Peyer's patch (tissue), 4 donors: ENCODE measurements around the gene IQSEC3. TPM values are rescaled to one million over a fixed set of nuclear protein-coding genes. Genes with fewer than 3 reads are reported as not detected.
A peak's percentile ranks its signal among the peaks of the same experiment; 100 is the strongest.

ENCODE experiments used
- DNase-seq, 3 donors: peaks; one replicate each; pipeline ENCODE4 v3.0.0-alpha.2; 2017 to 2019
- H3K27ac ChIP-seq, 4 donors: fragments of 200-600 bp; sonication (generic); one replicate each; pipeline ENCODE4 v1.5.1; 2016 to 2019
- H3K27me3 ChIP-seq, 2 donors: fragments of 200-600 bp; sonication (generic); one replicate each; pipeline ENCODE4 v1.5.1; 2019
- H3K36me3 ChIP-seq, 3 donors: fragments of 200-600 bp; sonication (generic); one replicate each; pipeline ENCODE4 v1.5.1; 2016 to 2019
- H3K4me1 ChIP-seq, 4 donors: fragments of 200-600 bp; sonication (generic); one replicate each; pipeline ENCODE4 v1.5.1; 2016 to 2019
- H3K4me3 ChIP-seq, 4 donors: fragments of 200-600 bp; sonication (generic); 1 replicate in 3 of 4; 2 replicates in 1 of 4; pipeline ENCODE4 v1.5.1; 2016 to 2019; ENCODE audit warnings: mild to moderate bottlenecking in 1 of 4
- H3K9me3 ChIP-seq, 4 donors: fragments of 200-600 bp; sonication (generic); one replicate each; pipeline ENCODE4 v1.5.1; 2016 to 2019; ENCODE audit warnings: mild to moderate bottlenecking in 1 of 4
- CTCF ChIP-seq, 6 experiments: fragments of 450-650 bp in 4 of 6; fragments of 200-600 bp in 2 of 6; sonication (generic) in 1 of 6; IDR thresholded peaks; one replicate each; pipeline ENCODE4 v1.5.1; 2017 to 2019; ENCODE audit warnings: antibody characterized with exemption in 6 of 6, mild to moderate bottlenecking in 3 of 6, moderate library complexity in 1 of 6
- POLR2A ChIP-seq, 2 donors: fragments of 450-650 bp; IDR thresholded peaks; one replicate each; pipeline ENCODE4 v1.5.1; 2017; ENCODE audit warnings: antibody characterized with exemption in 2 of 2, mild to moderate bottlenecking in 2 of 2, moderate library complexity in 2 of 2
- total RNA-seq, 4 donors: library from RNA; depleted of rRNA; stranded (reverse); fragments of >200 nt; gene quantifications; one replicate each; pipeline ENCODE4 v1.1.0, GENCODE V29; 2016

IQSEC3 gene
- total RNA-seq, 4 donors from 2014 or later = 0.35 to 3.3 (median 0.58) TPM

DNA sequence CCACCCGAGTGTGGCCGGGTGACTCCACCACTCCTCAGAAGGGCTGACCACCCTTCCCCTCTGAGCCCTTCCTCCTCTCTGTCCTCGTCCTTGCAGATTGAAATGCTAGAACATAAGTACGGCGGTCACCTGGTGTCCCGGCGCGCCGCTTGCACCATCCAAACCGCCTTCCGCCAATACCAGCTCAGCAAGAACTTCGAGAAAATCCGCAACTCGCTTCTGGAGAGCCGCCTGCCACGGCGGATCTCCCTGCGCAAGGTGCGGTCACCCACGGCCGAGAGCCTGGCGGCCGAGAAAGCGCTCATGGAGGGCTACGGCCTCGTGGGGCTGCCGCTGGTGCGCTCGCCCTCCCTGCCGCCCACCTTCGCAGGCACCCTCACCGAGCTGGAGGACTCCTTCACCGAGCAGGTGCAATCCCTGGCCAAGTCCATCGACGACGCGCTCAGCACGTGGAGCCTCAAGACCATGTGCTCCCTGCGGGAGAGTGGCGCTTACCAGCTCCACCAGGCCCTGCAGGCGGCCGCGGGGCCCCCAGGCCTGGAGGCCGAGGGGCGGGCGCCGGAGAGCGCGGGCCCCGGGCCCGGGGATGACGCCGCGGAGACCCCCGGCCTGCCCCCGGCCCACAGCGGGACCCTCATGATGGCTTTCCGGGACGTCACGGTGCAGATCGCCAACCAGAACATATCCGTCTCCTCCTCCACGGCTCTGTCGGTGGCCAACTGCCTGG, 71.8 kb downstream of the IQSEC3 start:
- Histone ChIP-seq H3K36me3 (no peaks in the 10 kb centered on the region), H3K4me3 (peak overlapping the region in 2 of 4 donors; percentile 23 to 31), H3K27ac (no peak overlapping the region), H3K9me3 (no peaks in the 10 kb centered on the region), H3K4me1 (peaks cover 0 to 3% (median 0%) of the 10 kb centered on the region in 4 donors), H3K27me3 (no peaks in the 10 kb centered on the region)
- TF ChIP-seq CTCF (IDR thresholded peaks at IDR 0.05) (no peak), POLR2A (IDR thresholded peaks at IDR 0.05) (no peak)
- DNase-seq = no peak

- H3K4me3 ChIP-seq = peak overlapping the region in 2 of 4 donors; percentile 23 to 31
- DNase-seq = no peak
- no peaks in the 10 kb centered on the region for H3K27me3 ChIP-seq
- H3K27ac ChIP-seq = no peak overlapping the region
- no peaks in the 10 kb centered on the region for H3K9me3 ChIP-seq
- no peak for TF ChIP-seq POLR2A (IDR thresholded peaks at IDR 0.05)
- no peak for TF ChIP-seq CTCF (IDR thresholded peaks at IDR 0.05)
- H3K36me3 ChIP-seq = no peaks in the 10 kb centered on the region
- H3K4me1 ChIP-seq = peaks cover 0 to 6% (median 0%) of the 10 kb centered on the region in 4 donors
Observed at GRCh38 chr12:138898-139534, 72.4 kb downstream of the IQSEC3 start.

GRCh38 chr12:139585-139984, 73.0 kb downstream of the IQSEC3 start:
- H3K27ac ChIP-seq = no peak overlapping the region
- TF ChIP-seq CTCF (IDR thresholded peaks at IDR 0.05) (no peak), POLR2A (IDR thresholded peaks at IDR 0.05) (no peak)
- no peaks in the 10 kb centered on the region for H3K9me3 ChIP-seq
- H3K36me3 ChIP-seq = no peaks in the 10 kb centered on the region
- DNase-seq = no peak
- H3K4me1 ChIP-seq = peaks cover 0 to 11% (median 2%) of the 10 kb centered on the region in 4 donors
- peak overlapping the region in 1 of 4 donors; percentile 23 for H3K4me3 ChIP-seq
- no peaks in the 10 kb centered on the region for H3K27me3 ChIP-seq

DNA sequence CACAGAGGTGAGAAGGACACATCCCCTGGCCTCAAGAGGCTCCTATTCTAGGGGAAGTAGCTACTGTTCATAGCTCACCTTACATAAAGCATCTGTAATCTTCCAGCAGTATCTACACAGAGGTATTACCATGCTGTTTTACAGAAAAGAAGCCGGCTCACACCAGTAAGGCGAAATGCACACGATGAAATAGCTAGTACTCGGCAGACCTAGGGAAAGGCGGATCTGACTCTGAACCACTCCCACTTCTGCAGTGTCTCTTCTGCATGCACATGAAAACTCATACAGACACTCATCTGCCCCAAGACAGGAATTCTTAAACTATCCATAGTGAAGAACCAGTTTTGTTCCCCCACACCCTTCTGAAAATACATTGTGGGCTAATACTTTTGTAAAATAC, 73.6 kb downstream of the IQSEC3 start:
- Histone ChIP-seq H3K27ac (no peak overlapping the region), H3K9me3 (no peaks in the 10 kb centered on the region), H3K4me3 (no peak overlapping the region), H3K36me3 (no peaks in the 10 kb centered on the region), H3K27me3 (no peaks in the 10 kb centered on the region), H3K4me1 (peaks cover 0 to 17% (median 5%) of the 10 kb centered on the region in 4 donors)
- DNase-seq = no peak
- TF ChIP-seq POLR2A (IDR thresholded peaks at IDR 0.05) = no peak

DNA sequence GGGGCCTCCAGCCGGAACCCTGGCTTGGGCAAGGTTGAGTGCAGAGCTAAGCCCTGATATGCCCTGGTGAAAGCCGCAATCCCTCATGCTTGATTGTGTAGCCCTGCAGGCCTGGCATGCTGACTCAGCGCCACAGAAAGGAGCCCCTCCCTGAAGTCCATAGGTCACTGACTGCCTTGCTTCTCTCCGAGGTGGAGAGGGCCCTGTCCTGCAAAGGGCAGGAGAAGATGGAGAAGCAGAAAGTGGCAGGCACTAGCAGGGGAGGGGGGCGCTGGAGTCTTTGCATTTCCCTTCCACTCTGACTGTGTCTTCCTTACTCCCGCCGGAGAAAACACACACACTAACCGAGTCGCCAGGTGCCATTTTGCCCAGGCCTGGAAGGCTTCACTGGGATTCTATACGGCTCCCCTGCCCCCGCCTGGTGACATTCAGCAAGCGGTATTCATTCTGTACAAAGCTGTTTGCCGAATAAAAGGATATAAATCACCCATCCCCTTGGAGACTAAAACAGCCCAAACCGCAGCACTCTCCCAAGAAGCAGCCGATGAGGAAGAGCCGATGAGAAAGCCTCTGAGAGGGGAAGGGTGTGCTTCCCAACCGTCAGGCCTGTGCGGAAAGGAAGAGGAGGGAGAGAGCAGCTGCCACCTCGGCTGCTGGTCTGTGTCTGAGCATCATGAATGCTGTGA, 77.5 kb downstream of the IQSEC3 start:
- peak in 2 of 3 donors; percentile 82 to 91 for DNase-seq
- Histone ChIP-seq H3K27me3 (no peaks in the 10 kb centered on the region), H3K27ac (peak overlapping the region in 3 of 4 donors; percentile 30 to 90 (median 82)), H3K9me3 (no peaks in the 10 kb centered on the region), H3K4me3 (no peak overlapping the region), H3K4me1 (peaks cover 0 to 21% (median 5%) of the 10 kb centered on the region in 4 donors), H3K36me3 (no peaks in the 10 kb centered on the region)
- TF ChIP-seq POLR2A (IDR thresholded peaks at IDR 0.05) (peak; percentile 9 to 14), CTCF (IDR thresholded peaks at IDR 0.05) (no peak)
